ENCODE data around the gene SLC7A1. TPM values are rescaled to one million over a fixed set of nuclear protein-coding genes. Genes with fewer than 3 reads are reported as not detected.

Gene SLC7A1
- total RNA-seq, 4 donors from 2014 or later: 1.6 to 4.6 (median 3.7) TPM

GRCh38 chr13:29621841-29622240, 26.4 kb upstream of the SLC7A1 start:
- intact Hi-C loops (cut with DNase I; ENCODE audit: low total_unique reads) (no loop called here), in situ Hi-C loops (cut with MboI; ENCODE audit: low sequenced_read_pairs in 4 of 4) (no loop called here)
- DNase-seq (no peak), ATAC-seq (no peak)
- Histone ChIP-seq H3K9me3 (no peaks in the 10 kb centered on the region), H3K27me3 (no peaks in the 10 kb centered on the region), H3K27ac (no peak overlapping the region), H3K4me3 (no peak overlapping the region), H3K4me1 (no peaks in the 10 kb centered on the region), H3K36me3 (no peaks in the 10 kb centered on the region)
- TF ChIP-seq, protein P1, sequence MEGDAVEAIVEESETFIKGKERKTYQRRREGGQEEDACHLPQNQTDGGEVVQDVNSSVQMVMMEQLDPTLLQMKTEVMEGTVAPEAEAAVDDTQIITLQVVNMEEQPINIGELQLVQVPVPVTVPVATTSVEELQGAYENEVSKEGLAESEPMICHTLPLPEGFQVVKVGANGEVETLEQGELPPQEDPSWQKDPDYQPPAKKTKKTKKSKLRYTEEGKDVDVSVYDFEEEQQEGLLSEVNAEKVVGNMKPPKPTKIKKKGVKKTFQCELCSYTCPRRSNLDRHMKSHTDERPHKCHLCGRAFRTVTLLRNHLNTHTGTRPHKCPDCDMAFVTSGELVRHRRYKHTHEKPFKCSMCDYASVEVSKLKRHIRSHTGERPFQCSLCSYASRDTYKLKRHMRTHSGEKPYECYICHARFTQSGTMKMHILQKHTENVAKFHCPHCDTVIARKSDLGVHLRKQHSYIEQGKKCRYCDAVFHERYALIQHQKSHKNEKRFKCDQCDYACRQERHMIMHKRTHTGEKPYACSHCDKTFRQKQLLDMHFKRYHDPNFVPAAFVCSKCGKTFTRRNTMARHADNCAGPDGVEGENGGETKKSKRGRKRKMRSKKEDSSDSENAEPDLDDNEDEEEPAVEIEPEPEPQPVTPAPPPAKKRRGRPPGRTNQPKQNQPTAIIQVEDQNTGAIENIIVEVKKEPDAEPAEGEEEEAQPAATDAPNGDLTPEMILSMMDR (IDR thresholded peaks at IDR 0.05 in 4 of 5, conservative IDR thresholded peaks at IDR 0.05 in 1 of 5): no peak
- no peak for TF ChIP-seq POLR2A (IDR thresholded peaks at IDR 0.05)

DNA sequence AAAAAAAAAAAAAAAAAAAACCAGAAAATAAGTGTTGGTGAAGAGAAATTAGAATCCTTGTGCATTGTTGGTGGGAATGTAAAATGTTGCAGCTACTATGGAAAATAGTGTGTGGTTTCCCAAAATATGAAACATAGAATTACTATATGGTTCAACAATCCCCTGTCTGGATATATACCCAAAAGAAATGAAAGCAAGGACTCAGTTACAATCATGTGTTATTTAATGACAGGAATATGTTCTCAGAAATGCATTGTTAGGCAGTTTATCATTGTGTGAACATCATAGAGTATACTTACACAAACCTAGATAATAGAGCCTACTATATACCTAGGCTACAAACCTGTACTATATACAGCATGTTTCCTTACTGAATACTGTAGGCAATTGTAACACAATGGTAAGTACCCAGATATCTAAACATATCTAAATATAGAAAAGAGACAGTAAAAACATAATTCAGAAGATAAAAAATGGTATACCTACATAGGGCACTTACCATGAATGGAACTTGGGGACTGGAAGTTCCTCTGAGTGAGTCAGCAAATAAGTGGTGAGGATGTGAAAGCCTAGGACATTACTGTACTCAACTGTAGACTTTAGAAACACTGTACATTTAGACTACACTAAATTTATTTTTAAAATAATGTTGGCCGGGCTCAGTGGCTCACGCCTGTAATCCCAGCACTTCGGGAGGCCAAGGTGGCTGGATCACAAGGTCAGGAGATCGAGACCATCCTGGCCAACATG, 25.7 kb upstream of the SLC7A1 start:
- Histone ChIP-seq H3K27ac (no peak overlapping the region), H3K27me3 (no peaks in the 10 kb centered on the region), H3K4me1 (no peaks in the 10 kb centered on the region), H3K36me3 (no peaks in the 10 kb centered on the region), H3K4me3 (no peak overlapping the region), H3K9me3 (no peaks in the 10 kb centered on the region)
- DNase-seq: no peak
- intact Hi-C loops (cut with DNase I; ENCODE audit: low total_unique reads) (no loop called here), in situ Hi-C loops (cut with MboI; ENCODE audit: low sequenced_read_pairs in 4 of 4) (no loop called here)
- no peak for TF ChIP-seq POLR2A (IDR thresholded peaks at IDR 0.05)
- TF ChIP-seq, protein P1 (IDR thresholded peaks at IDR 0.05 in 4 of 5, conservative IDR thresholded peaks at IDR 0.05 in 1 of 5): no peak
- no peak for ATAC-seq

- no peaks in the 10 kb centered on the region for H3K4me1 ChIP-seq
- DNase-seq (no peak), ATAC-seq (no peak)
- H3K27me3 ChIP-seq: no peaks in the 10 kb centered on the region
- intact Hi-C loops (cut with DNase I; ENCODE audit: low total_unique reads): no loop called here
- H3K36me3 ChIP-seq: no peaks in the 10 kb centered on the region
- in situ Hi-C loops (cut with MboI; ENCODE audit: low sequenced_read_pairs in 4 of 4): no loop called here
- TF ChIP-seq, protein P1 (IDR thresholded peaks at IDR 0.05 in 4 of 5, conservative IDR thresholded peaks at IDR 0.05 in 1 of 5): no peak
- no peak for TF ChIP-seq POLR2A (IDR thresholded peaks at IDR 0.05)
- H3K4me3 ChIP-seq: no peak overlapping the region
- H3K9me3 ChIP-seq: no peaks in the 10 kb centered on the region
- H3K27ac ChIP-seq: no peak overlapping the region
Observed at GRCh38 chr13:29619995-29620394, 24.5 kb upstream of the SLC7A1 start.

- H3K9me3 ChIP-seq: no peaks in the 10 kb centered on the region
- H3K27ac ChIP-seq: no peak overlapping the region
- no peak for ATAC-seq
- intact Hi-C loops (cut with DNase I; ENCODE audit: low total_unique reads): no loop called here
- TF ChIP-seq, protein P1 (IDR thresholded peaks at IDR 0.05 in 4 of 5, conservative IDR thresholded peaks at IDR 0.05 in 1 of 5): no peak
- no peak for TF ChIP-seq POLR2A (IDR thresholded peaks at IDR 0.05)
- H3K4me1 ChIP-seq: no peaks in the 10 kb centered on the region
- no peaks in the 10 kb centered on the region for H3K27me3 ChIP-seq
- no peak overlapping the region for H3K4me3 ChIP-seq
- no peak for DNase-seq
- H3K36me3 ChIP-seq: no peaks in the 10 kb centered on the region
- in situ Hi-C loops (cut with MboI; ENCODE audit: low sequenced_read_pairs in 4 of 4): no loop called here
Observed at GRCh38 chr13:29613101-29613500, 17.6 kb upstream of the SLC7A1 start.

- no peak for DNase-seq
- Histone ChIP-seq H3K4me3 (no peak overlapping the region), H3K4me1 (no peaks in the 10 kb centered on the region), H3K27ac (no peak overlapping the region), H3K36me3 (no peaks in the 10 kb centered on the region), H3K9me3 (no peaks in the 10 kb centered on the region), H3K27me3 (no peaks in the 10 kb centered on the region)
- in situ Hi-C loops (cut with MboI; ENCODE audit: low sequenced_read_pairs in 4 of 4) (no loop called here), intact Hi-C loops (cut with DNase I; ENCODE audit: low total_unique reads) (no loop called here)
- ATAC-seq: no peak
- no peak for TF ChIP-seq POLR2A (IDR thresholded peaks at IDR 0.05)
- TF ChIP-seq, protein P1 (IDR thresholded peaks at IDR 0.05 in 4 of 5, conservative IDR thresholded peaks at IDR 0.05 in 1 of 5): no peak
Observed at GRCh38 chr13:29607465-29607864, 12.0 kb upstream of the SLC7A1 start.
